Activated CD4-positive, alpha-beta T cell treated with anti-CD3 and anti-CD28 coated beads, Interleukin-2, amount 10 ng/mL, durations not matched to agents 24 days and 14 days (primary cell): ENCODE results near the gene HOXB6. TPM values are rescaled to one million over a fixed set of nuclear protein-coding genes. Genes with fewer than 3 reads are reported as not detected.

Experiments used
- DNase-seq: peaks from one replicate; pipeline ENCODE4 v3.0.0; 2022
- H3K27ac Mint-ChIP-seq: one replicate; pipeline ENCODE4 v1.8.0; 2022; ENCODE audit warnings: mild to moderate bottlenecking, mixed read lengths
- H3K27me3 Mint-ChIP-seq: one replicate; pipeline ENCODE4 v1.8.0; 2022; ENCODE audit warnings: mixed read lengths
- H3K36me3 Mint-ChIP-seq: one replicate; pipeline ENCODE4 v1.8.0; 2022; ENCODE audit warnings: low read depth, mild to moderate bottlenecking, mixed read lengths
- H3K4me1 Mint-ChIP-seq: one replicate; pipeline ENCODE4 v1.8.0; 2021; ENCODE audit warnings: mixed read lengths
- H3K4me3 Mint-ChIP-seq: one replicate; pipeline ENCODE4 v1.8.0; 2022; ENCODE audit warnings: mild to moderate bottlenecking, moderate library complexity, mixed read lengths
- H3K9me3 Mint-ChIP-seq: one replicate; pipeline ENCODE4 v1.8.0; 2021; ENCODE audit warnings: mixed read lengths
- intact Hi-C: fragments of 100-400 bp; cut with micrococcal nuclease; formaldehyde crosslinking; loops from one replicate; pipeline ENCODE4 v1.15.1; 2023
- total RNA-seq: library from RNA; stranded (reverse); gene quantifications from 2 replicates; pipeline ENCODE4 v1.2.3, GENCODE V29; 2022

The HOXB6 gene
- total RNA-seq, 1 donor from 2014 or later = 0.33 TPM

DNA sequence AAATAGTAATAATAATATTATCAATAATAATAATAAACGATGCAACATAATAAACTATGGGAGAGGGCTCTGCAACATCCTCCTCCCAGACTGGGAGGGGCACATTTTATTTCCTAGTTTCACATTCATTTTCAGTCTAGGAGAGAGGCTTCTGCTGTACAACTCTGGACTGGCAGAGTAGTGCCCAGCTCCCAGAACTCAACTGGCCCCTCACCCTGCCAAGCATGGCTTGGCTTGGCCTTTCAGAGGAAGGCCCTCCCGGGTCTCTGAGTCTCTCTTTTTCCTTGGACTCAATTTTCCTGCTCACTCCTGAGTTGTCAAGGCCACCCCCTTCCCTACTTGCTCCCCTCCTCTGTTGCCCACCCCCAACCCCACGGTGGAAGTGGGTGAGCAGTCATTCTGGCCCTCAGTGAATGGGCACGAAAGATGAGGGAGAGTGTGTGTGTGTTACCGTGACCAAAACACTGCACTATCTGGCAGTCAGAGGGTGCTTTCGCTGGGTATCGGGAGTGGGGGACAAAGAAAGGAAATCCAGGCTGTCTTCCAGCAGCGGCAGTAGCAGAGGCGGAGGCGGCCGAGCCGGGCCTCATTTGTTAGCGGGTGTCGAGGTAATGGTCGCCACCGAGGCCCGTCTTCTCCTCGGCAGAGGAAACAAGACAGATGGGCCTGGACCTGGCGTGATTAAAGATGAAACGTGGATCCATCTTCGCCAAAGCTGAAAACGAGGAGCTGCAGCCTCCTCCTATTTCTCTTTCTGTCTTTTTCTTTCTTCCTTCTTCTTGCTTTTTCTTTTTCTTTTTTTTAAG, 28.9 kb downstream of the HOXB6 start:
- Mint-ChIP-seq H3K27me3 (peaks cover 19% of the 10 kb centered on the region), H3K4me3 (peak overlapping the region; percentile 60), H3K9me3 (no peaks in the 10 kb centered on the region), H3K27ac (peak overlapping the region; percentile 18), H3K4me1 (peaks cover 43% of the 10 kb centered on the region), H3K36me3 (peaks cover 7% of the 10 kb centered on the region)
- peak; percentile 70 for DNase-seq
- intact Hi-C loops = no loop called here

DNA sequence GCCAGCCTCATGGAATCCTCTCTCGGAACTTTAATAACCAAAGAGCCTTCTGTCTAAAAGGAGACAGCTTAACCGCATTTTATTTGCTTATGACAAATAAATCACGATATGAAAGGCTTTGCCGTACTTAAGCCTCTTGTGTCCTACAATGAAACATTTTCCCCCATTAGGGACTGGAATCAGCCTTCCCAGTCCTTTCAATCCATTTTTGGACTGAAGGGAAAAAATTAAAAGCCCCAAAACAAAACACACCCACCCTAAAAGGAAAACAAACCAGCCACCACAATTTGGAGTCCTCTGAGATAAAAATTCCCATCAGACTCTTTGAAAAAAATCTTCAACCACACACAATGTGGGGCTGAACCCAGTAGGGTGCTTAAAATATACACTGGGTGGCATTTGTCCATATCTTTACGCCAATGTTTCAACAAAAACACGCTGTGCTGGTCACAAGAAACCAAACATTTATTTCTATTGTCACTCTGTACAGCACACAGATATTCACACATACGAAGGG, 29.7 kb downstream of the HOXB6 start:
- no peak overlapping the region for H3K4me3 Mint-ChIP-seq
- no peak overlapping the region for H3K27ac Mint-ChIP-seq
- H3K9me3 Mint-ChIP-seq = no peaks in the 10 kb centered on the region
- peaks cover 12% of the 10 kb centered on the region for H3K27me3 Mint-ChIP-seq
- H3K4me1 Mint-ChIP-seq = peaks cover 37% of the 10 kb centered on the region
- no peak for DNase-seq
- peaks cover 6% of the 10 kb centered on the region for H3K36me3 Mint-ChIP-seq
- intact Hi-C loops = no loop called here

DNA sequence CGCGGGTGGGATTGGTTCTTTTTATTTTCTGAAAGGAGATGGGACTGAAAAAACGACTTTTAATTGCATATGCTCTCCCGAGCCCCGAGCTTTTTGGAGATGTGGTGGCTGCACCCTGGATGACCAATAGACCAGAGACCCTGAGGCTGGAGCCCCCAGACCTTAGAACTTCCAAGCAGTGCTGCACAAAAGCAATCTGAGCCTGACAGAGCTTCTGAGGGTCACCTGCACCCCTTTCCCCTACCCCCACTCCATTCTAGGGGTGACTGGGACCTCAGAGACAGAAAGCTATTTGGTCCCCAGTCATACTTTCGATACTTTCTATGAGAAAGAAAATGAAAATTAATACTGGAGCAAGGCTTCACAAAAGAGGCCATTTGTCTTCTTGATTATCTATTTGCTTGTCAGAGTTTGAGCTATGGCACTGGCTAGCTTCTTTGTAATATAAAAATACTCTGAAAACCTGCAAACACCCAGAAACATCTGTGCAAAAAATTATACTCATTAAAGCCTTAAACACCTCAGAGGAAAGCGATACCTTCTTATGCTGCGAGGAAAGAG, 30.2 kb downstream of the HOXB6 start:
- H3K4me1 Mint-ChIP-seq = peaks cover 34% of the 10 kb centered on the region

DNA sequence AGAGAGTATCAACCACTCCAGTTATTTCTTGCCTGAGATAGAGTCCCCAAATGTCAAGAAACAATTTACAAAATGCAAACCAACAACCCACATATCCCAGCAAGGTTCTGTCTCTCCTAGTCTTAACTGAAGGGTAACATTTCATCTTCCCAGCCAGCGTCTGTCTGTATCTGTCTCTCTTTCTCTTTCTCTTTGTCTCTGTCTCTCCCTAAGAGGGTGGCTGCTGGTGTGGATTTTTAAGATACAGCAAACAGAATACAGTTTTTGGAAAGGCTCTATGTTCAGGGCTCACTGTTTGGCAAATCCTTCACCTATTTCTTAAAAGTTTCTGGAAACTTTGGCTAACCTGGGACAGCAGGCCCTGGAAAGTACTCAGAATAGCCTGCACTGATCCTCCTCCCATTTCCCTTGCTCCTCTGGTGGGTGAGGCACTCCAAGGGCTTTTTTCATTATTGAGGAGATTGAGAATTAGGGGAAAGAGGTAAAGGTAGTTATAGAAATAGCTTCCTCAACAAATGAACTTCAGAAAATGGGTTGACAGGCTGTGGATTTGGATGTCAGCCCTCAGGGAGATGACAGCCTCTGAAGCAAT, 32.9 kb downstream of the HOXB6 start:
- DNase-seq = no peak
- Mint-ChIP-seq H3K27me3 (peaks cover 15% of the 10 kb centered on the region), H3K36me3 (peaks cover 17% of the 10 kb centered on the region), H3K4me3 (no peak overlapping the region), H3K9me3 (no peaks in the 10 kb centered on the region), H3K27ac (no peak overlapping the region), H3K4me1 (peaks cover 23% of the 10 kb centered on the region)
- intact Hi-C loops = no loop called here

More for the DNA sequence above, 30.2 kb downstream of the HOXB6 start:
- DNase-seq = no peak
- no peak overlapping the region for H3K4me3 Mint-ChIP-seq
- intact Hi-C loops = no loop called here
- peaks cover 11% of the 10 kb centered on the region for H3K27me3 Mint-ChIP-seq
- peaks cover 7% of the 10 kb centered on the region for H3K36me3 Mint-ChIP-seq
- no peaks in the 10 kb centered on the region for H3K9me3 Mint-ChIP-seq
- no peak overlapping the region for H3K27ac Mint-ChIP-seq

DNA sequence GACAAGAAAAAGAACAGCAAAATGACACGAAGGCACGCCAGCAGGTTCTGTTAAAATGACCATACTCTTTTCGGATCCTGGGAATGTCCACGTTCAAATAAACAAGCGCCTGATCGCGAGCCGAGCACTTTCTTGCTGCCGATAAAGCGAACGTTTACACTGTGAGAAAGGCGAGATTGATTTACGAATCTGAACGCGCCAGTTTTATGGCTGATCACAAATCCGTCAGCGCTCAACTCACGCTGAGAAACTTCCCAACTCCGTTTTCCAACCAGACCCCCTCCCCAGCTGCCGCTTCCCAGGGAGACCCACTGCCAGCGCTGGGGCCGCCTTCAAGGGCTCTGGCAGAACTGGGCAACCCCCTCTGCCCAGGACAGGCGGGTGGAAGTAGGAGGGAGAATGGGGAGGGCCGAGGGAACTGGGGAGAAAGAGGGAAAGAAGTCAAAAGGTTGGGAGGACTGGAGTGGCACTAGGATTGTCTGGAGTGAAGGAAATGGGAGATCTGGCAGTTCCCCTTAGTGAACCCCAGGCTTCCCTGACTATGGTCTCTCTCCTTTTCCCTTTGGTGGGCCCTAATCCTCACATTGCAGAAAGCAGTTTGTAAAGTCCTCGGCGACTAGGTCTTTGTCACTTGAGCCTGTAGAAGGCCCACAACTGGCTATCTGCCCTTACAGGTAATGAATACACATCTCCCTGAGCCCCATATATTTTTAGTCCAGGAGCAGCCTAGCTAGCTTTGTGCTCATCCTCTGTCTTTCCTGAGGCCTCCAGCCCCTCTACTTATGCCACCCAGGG, 33.6 kb downstream of the HOXB6 start:
- Mint-ChIP-seq H3K27ac (no peak overlapping the region), H3K9me3 (no peaks in the 10 kb centered on the region), H3K27me3 (peaks cover 15% of the 10 kb centered on the region), H3K4me1 (peaks cover 20% of the 10 kb centered on the region), H3K36me3 (peaks cover 17% of the 10 kb centered on the region), H3K4me3 (no peak overlapping the region)
- intact Hi-C loops = no loop called here
- no peak for DNase-seq

DNA sequence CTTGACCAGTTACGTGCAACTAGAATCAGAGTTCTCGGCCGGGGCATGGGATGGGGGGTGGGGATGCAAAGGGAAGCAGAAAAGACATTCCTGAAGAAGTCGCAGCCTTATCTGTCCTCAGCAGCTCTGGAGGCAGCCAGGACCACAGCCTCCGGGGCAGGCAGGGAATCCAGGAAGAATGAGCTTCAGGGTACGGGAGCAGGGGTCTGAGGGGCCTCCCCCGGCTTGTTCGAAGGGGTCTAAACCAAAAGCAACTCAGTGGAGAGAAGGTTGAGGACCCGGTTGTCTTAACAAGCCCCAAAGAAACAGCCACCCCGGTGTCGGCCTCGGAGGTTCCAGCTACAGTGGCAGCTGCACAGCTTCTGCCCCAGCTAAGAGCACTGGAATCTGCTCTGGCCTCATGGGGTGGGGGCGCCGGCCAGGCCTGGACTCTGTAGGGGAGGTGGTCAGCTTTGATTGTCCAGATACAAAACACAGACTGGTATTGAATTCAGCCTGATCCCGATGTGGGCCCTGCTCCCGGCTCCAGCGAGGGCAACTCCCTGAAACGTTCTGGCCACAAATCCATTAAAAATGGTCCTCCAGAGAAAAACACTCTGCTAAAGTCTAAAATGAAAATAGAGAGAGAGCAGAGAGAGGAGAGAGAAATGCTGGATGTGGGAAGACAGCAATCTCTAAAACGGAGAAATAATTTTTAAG, 34.3 kb downstream of the HOXB6 start:
- no peak overlapping the region for H3K27ac Mint-ChIP-seq
- H3K27me3 Mint-ChIP-seq = peaks cover 15% of the 10 kb centered on the region
- intact Hi-C loops = no loop called here
- H3K4me3 Mint-ChIP-seq = no peak overlapping the region
- peaks cover 15% of the 10 kb centered on the region for H3K36me3 Mint-ChIP-seq
- DNase-seq = no peak
- H3K4me1 Mint-ChIP-seq = peaks cover 15% of the 10 kb centered on the region
- no peaks in the 10 kb centered on the region for H3K9me3 Mint-ChIP-seq

DNA sequence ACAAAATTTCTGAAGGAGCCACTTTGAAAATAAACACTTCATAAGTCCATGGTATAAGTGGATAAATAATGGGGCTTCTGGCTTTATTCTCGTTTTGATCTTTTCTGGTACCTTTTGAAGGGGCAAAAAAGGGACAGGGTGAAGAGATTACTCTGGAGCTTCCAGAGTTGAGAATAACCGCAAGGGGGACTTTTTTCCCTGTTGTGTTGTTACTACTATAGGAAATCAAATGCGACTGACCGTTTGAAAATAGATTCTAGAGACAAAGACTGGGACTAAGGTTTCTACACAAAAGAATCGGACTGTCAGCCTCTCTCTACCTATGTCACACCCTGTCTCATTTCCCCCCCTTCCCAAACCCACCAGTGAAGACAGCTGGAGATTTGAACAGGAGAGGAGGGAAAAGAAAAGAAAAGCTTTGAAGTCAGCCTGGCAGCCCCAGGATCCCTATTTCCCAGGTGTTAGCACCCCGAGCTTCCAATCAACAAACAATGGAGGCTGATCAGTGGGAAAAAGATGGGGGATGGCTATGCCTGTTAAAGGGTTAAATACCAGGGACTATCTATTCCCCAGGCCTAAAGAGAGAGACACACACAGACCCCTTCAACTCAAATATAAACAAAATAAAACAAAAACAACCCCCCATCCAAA, 35.0 kb downstream of the HOXB6 start:
- no peaks in the 10 kb centered on the region for H3K9me3 Mint-ChIP-seq
- no peak overlapping the region for H3K4me3 Mint-ChIP-seq
- H3K27me3 Mint-ChIP-seq = peaks cover 16% of the 10 kb centered on the region
- no peak overlapping the region for H3K27ac Mint-ChIP-seq
- peaks cover 15% of the 10 kb centered on the region for H3K36me3 Mint-ChIP-seq
- DNase-seq = no peak
- peaks cover 13% of the 10 kb centered on the region for H3K4me1 Mint-ChIP-seq
- intact Hi-C loops = no loop called here

DNA sequence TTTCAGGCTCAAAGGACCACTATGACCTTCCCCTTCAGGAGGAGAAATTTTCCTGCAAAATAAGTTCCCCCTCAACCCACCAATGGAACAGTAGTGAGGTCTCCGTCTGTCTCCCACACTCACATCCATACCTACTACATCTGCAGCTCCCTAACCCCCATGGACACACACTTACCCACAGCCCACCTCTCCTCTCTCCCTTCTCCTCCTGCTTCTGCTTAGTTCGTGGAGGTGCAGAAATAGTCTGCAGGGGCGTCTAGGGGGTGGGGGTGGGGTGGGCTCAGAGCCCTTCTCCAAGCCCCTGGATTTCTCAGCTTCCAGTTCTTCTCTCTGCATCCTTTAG, 35.6 kb downstream of the HOXB6 start:
- DNase-seq = no peak
- Mint-ChIP-seq H3K27me3 (peaks cover 19% of the 10 kb centered on the region), H3K4me1 (peaks cover 14% of the 10 kb centered on the region), H3K36me3 (peaks cover 15% of the 10 kb centered on the region), H3K9me3 (no peaks in the 10 kb centered on the region), H3K4me3 (no peak overlapping the region), H3K27ac (no peak overlapping the region)
- intact Hi-C loops = no loop called here

DNA sequence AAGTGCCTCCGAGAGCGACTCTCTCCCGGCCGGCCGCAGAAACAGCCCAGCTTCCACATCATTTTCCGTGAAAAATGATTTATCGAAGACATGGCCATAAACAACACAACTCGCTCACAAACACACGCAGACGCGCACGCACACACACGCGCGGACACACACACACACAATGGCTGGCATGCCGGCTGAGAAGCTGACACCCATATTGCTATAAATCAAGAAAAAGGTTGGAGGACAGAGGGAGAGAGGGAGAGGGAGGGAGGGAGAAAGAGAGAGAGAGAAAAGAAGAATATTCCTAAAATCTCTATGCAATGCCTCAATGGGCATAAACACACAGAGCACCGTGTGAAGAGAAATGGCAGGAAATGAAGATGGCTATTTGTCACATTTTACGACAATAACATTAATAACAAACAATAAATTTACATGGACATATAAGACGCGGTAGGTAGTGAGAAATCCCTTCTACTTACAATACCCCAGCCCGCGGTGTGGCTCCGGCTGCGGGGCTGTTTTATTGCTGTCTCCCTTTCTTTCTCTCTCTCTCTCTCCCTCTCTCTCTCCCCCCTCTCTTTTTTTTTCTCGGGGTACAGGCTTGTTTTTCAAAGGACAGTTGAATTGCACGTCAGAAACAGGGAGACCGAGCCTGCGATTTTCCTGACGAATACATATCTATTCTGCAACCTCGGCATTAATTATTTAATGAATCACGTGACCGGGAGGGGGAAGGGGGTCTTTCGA, 36.1 kb downstream of the HOXB6 start:
- intact Hi-C loops = no loop called here
- Mint-ChIP-seq H3K27me3 (peaks cover 21% of the 10 kb centered on the region), H3K9me3 (no peaks in the 10 kb centered on the region), H3K4me3 (peak overlapping the region; percentile 49), H3K27ac (no peak overlapping the region), H3K4me1 (peaks cover 15% of the 10 kb centered on the region), H3K36me3 (peaks cover 15% of the 10 kb centered on the region)
- no peak for DNase-seq

DNA sequence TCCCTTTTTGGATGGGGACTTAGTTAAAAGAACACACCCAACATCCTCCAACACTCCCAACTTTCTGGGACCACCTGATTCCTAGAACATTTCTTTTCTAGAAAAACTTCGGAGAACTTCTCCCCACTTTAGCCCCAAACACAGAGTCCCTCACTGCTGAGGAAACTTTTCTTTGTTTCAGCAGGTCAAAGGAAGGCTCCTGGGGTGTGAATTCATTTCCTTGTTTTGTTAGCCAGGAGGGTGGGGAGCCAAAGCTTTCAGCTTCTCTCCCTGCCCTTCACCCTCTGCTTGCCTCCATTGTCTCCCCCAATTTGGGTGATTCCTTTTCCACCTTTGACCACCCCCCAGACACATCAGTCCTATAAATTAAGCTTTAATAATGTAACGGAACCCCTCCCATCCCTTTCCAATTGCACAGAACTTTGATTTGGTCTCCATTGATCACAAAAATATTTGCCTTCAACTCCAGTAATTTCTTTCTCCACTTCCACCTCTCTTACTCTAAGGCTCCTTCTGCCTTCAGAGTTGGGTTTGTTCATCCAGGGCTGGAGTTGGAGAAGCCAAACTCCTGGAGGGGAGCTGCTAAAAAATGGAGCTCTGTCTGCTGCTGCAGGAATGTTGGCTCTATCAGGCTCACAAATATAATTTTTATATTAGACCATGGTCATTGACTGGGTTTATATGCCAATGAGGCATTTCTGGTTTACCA, 37.0 kb downstream of the HOXB6 start:
- Mint-ChIP-seq H3K27me3 (peaks cover 25% of the 10 kb centered on the region), H3K36me3 (peaks cover 15% of the 10 kb centered on the region), H3K4me1 (peaks cover 9% of the 10 kb centered on the region), H3K27ac (no peak overlapping the region), H3K9me3 (no peaks in the 10 kb centered on the region), H3K4me3 (peak overlapping the region; percentile 49)
- intact Hi-C loops = no loop called here
- no peak for DNase-seq

DNA sequence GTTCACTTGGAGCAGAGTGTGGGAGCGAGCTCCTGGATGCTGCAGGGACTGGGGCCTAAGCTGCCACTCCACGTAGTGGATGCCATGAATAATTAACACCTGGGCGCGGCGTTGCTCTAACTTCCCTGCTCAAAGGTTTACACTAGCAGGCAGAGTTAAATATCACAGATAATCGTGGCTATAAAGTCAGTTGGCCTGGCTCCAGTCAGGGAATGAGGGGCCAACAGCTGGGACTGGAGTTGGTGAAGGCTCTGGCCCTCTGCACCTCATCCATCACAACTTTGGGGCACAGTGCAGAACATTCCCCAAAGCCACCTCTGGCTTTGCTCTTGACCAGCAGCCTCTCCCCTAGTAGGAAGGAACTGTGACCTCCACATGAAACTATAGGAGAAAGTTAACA, 37.6 kb downstream of the HOXB6 start:
- Mint-ChIP-seq H3K36me3 (peaks cover 18% of the 10 kb centered on the region), H3K4me1 (peaks cover 12% of the 10 kb centered on the region), H3K9me3 (no peaks in the 10 kb centered on the region), H3K27me3 (peaks cover 28% of the 10 kb centered on the region), H3K27ac (no peak overlapping the region), H3K4me3 (no peak overlapping the region)
- intact Hi-C loops = no loop called here
- no peak for DNase-seq

DNA sequence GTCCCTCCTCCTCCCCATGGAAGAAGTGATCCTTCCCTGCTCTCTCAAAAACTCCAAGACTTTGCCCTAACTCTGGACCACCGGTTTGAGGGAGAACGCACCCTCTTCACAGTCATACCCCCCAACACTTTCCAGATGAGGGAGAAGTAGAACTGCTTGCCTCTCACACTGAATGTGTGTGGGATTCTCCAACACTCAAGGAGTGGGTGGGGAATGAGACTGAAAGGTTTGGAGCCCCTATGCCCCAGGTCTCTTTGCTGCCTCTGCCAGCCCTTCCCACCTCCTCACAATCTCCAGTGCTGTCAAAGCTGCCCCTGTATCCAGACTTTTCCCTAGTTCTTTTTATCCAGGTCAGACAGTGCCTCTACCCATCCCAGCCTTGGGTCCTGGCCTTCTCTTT, 38.1 kb downstream of the HOXB6 start:
- Mint-ChIP-seq H3K27me3 (peaks cover 28% of the 10 kb centered on the region), H3K4me1 (peaks cover 14% of the 10 kb centered on the region), H3K4me3 (no peak overlapping the region), H3K9me3 (no peaks in the 10 kb centered on the region), H3K27ac (no peak overlapping the region), H3K36me3 (peaks cover 18% of the 10 kb centered on the region)
- intact Hi-C loops = no loop called here
- no peak for DNase-seq
